Tibial nerve (tissue), 4 donors: Measurements from ENCODE around the gene FLVCR1. TPM values are rescaled to one million over a fixed set of nuclear protein-coding genes. Genes with fewer than 3 reads are reported as not detected.

Experiments
- DNase-seq, 2 donors: peaks; one replicate each; pipeline ENCODE4 v3.0.0-alpha.2; 2019; ENCODE audit warnings: low spot score in 2 of 2
- H3K27ac ChIP-seq, 4 donors: fragments of 200-600 bp; sonication (generic) in 3 of 4; one replicate each; pipeline ENCODE4 v1.5.1; 2017 to 2019; ENCODE audit warnings: mild to moderate bottlenecking in 1 of 4
- H3K27me3 ChIP-seq, 2 donors: fragments of 200-600 bp; sonication (generic) in 1 of 2; one replicate each; pipeline versions ENCODE4 v1.5.1 to v1.6.0; 2017 to 2019
- H3K36me3 ChIP-seq, 3 donors: fragments of 200-600 bp; sonication (generic); one replicate each; pipeline ENCODE4 v1.5.1; 2018 to 2019
- H3K4me1 ChIP-seq, 4 donors: fragments of 200-600 bp; sonication (generic) in 3 of 4; one replicate each; pipeline ENCODE4 v1.5.1; 2017 to 2019
- H3K4me3 ChIP-seq, 4 donors: fragments of 200-600 bp; sonication (generic) in 3 of 4; one replicate each; pipeline ENCODE4 v1.5.1; 2017 to 2019; ENCODE audit warnings: mild to moderate bottlenecking in 1 of 4, moderate library complexity in 1 of 4
- H3K9me3 ChIP-seq, 4 donors: fragments of 200-600 bp; sonication (generic) in 3 of 4; one replicate each; pipeline ENCODE4 v1.5.1; 2017 to 2019
- CTCF ChIP-seq, 5 experiments: fragments of 200-600 bp in 3 of 5; fragments of 450-650 bp in 2 of 5; sonication (generic) in 3 of 5; IDR thresholded peaks; one replicate each; pipeline ENCODE4 v1.5.1; 2016 to 2019; ENCODE audit warnings: antibody characterized with exemption in 5 of 5, mild to moderate bottlenecking in 3 of 5, moderate library complexity in 2 of 5
- EP300 ChIP-seq, 2 donors: sonication (generic); formaldehyde crosslinking; IDR thresholded peaks; one replicate each; pipeline ENCODE4 v1.6.1; 2017; ENCODE audit warnings: antibody characterized with exemption in 2 of 2, mild to moderate bottlenecking in 1 of 2
- POLR2A ChIP-seq, 2 donors: fragments of 450-650 bp; IDR thresholded peaks; one replicate each; pipeline ENCODE4 v1.6.1; 2017; ENCODE audit warnings: antibody characterized with exemption in 2 of 2, mild to moderate bottlenecking in 2 of 2, moderate library complexity in 2 of 2
- WGBS, 2 donors: methylation state at CpG; one replicate each; pipeline ENCODE4 v1.1.5; 2018; 5-methylcytosine and 5-hydroxymethylcytosine counted together
- total RNA-seq, 4 donors: library from RNA; depleted of rRNA; stranded (reverse); fragments of >200 nt; gene quantifications; one replicate each; pipeline ENCODE4 v1.1.0, GENCODE V29; 2016

FLVCR1 gene
- total RNA-seq, 4 donors from 2014 or later = 3.7 to 29.4 (median 14.0) TPM

GRCh38 chr1:212941452-212941851, 83.4 kb downstream of the FLVCR1 start:
- Histone ChIP-seq H3K36me3 (no peaks in the 10 kb centered on the region), H3K9me3 (peaks cover 0 to 25% (median 3%) of the 10 kb centered on the region in 4 donors), H3K4me3 (no peak overlapping the region), H3K27ac (no peak overlapping the region), H3K27me3 (no peaks in the 10 kb centered on the region), H3K4me1 (no peaks in the 10 kb centered on the region)
- no peak for DNase-seq
- WGBS, 2 donors = 90 to 100% methylated on average over 1 of the region's 1 CpG
- TF ChIP-seq POLR2A (IDR thresholded peaks at IDR 0.05) (no peak), EP300 (IDR thresholded peaks at IDR 0.05) (no peak), CTCF (IDR thresholded peaks at IDR 0.05) (no peak)

GRCh38 chr1:212942679-212943392, 84.8 kb downstream of the FLVCR1 start:
- peaks cover 0 to 25% (median 3%) of the 10 kb centered on the region in 4 donors for H3K9me3 ChIP-seq
- WGBS, 2 donors = 73 to 80% methylated on average over 6 of the region's 6 CpGs
- DNase-seq = no peak
- TF ChIP-seq POLR2A (IDR thresholded peaks at IDR 0.05) = no peak
- no peak for TF ChIP-seq CTCF (IDR thresholded peaks at IDR 0.05)
- no peak for TF ChIP-seq EP300 (IDR thresholded peaks at IDR 0.05)
- H3K4me1 ChIP-seq = no peaks in the 10 kb centered on the region
- no peak overlapping the region for H3K27ac ChIP-seq
- no peaks in the 10 kb centered on the region for H3K36me3 ChIP-seq
- no peak overlapping the region for H3K4me3 ChIP-seq
- H3K27me3 ChIP-seq = no peaks in the 10 kb centered on the region

- Histone ChIP-seq H3K27ac (no peak overlapping the region), H3K27me3 (no peaks in the 10 kb centered on the region), H3K4me1 (no peaks in the 10 kb centered on the region), H3K4me3 (no peak overlapping the region), H3K9me3 (peaks cover 0 to 25% (median 3%) of the 10 kb centered on the region in 4 donors), H3K36me3 (no peaks in the 10 kb centered on the region)
- TF ChIP-seq CTCF (IDR thresholded peaks at IDR 0.05) = no peak
- TF ChIP-seq POLR2A (IDR thresholded peaks at IDR 0.05) = no peak
- no peak for TF ChIP-seq EP300 (IDR thresholded peaks at IDR 0.05)
- 83 to 85% methylated on average over 4 of the region's 4 CpGs for WGBS, 2 donors
- no peak for DNase-seq
These were observed 85.3 kb downstream of the FLVCR1 start for GRCh38 chr1:212943393-212943710.

GRCh38 chr1:212944229-212944901, 86.3 kb downstream of the FLVCR1 start:
- DNase-seq = no peak
- no peak for TF ChIP-seq POLR2A (IDR thresholded peaks at IDR 0.05)
- no peak overlapping the region for H3K27ac ChIP-seq
- peaks cover 0 to 20% (median 3%) of the 10 kb centered on the region in 4 donors for H3K9me3 ChIP-seq
- WGBS, 2 donors = 89 to 91% methylated on average over 6 of the region's 6 CpGs
- H3K36me3 ChIP-seq = no peaks in the 10 kb centered on the region
- H3K4me3 ChIP-seq = no peak overlapping the region
- peaks cover 0 to 5% of the 10 kb centered on the region in 2 donors for H3K27me3 ChIP-seq
- no peaks in the 10 kb centered on the region for H3K4me1 ChIP-seq

GRCh38 chr1:212945056-212945455, 87.0 kb downstream of the FLVCR1 start:
- H3K36me3 ChIP-seq = no peaks in the 10 kb centered on the region
- peaks cover 0 to 12% of the 10 kb centered on the region in 2 donors for H3K27me3 ChIP-seq
- no peak for TF ChIP-seq EP300 (IDR thresholded peaks at IDR 0.05)
- no peak for TF ChIP-seq CTCF (IDR thresholded peaks at IDR 0.05)
- no peak for TF ChIP-seq POLR2A (IDR thresholded peaks at IDR 0.05)
- H3K4me3 ChIP-seq = no peak overlapping the region
- H3K4me1 ChIP-seq = peaks cover 0 to 4% (median 0%) of the 10 kb centered on the region in 4 donors
- 75 to 83% methylated on average over 2 of the region's 2 CpGs for WGBS, 2 donors
- no peak for DNase-seq
- H3K27ac ChIP-seq = no peak overlapping the region
- H3K9me3 ChIP-seq = peaks cover 0 to 15% (median 2%) of the 10 kb centered on the region in 4 donors
